GM03348 (cell line): ENCODE measurements around the gene PKLR.
"Not testable (repeated sequence)": the region's sequence is repeated elsewhere in the genome, so short reads cannot be mapped to it uniquely, and the experiment has no call there.

Experiments
- DNase-seq: peaks from one replicate; pipeline ENCODE4 v3.0.0; 2012; ENCODE audit warnings: low spot score

Gene PKLR

DNA sequence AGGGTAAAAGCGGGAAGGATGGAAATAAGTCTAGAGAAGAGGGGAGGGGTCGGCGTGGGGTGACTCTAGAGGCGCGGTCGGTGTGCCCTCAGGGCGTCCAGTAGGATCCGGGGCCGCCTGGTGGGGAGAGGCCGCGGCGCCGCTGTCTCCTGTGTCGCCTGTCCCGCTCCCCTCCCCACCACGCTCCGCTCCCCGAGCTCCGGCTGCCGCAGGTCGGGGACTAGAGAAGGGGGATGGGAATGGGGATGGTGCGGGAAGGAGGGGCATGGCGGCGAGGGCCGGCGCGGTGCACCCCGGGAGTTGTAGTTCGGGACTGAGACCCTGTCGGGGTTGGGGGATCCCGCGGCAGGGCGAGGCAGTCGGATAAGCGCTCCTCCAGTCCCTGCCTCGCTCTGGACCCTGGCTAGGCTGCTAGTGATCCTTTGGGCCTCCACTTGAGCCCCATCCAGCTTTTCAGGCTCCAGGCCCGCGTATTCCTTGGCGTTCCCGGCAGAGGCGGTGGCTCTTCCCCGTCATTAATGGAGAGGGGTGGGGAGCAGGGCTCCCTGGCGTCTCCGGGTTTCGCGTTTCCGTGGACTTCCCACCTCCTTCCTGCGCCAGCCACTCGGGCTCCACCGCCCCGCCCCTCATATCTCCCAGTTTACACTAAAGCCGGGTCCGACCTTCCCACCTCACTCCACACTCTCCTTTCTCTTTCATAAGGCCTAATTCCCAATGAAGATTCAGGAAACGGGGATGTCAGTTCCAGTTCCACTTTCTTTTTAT, 45.8 kb downstream of the PKLR start, which contains the start of gene ENTREP3:
Gene ENTREP3 (minus strand): TSS at position 241 of the 765 bp plus-strand sequence. CDS start 606 bp downstream, outside the sequence.
- peak; percentile 93 for DNase-seq

- peak; percentile 53 for DNase-seq
These were observed 46.5 kb downstream of the PKLR start for GRCh38 chr1:155254714-155255242.

- peak; percentile 33 for DNase-seq
These were observed 47.0 kb downstream of the PKLR start for GRCh38 chr1:155254228-155254713.

GRCh38 chr1:155253797-155254196, 47.4 kb downstream of the PKLR start:
- peak; percentile 11 for DNase-seq

- DNase-seq = no peak
These were observed 48.0 kb downstream of the PKLR start for GRCh38 chr1:155253208-155253607.

GRCh38 chr1:155251566-155251965, 49.7 kb downstream of the PKLR start:
- no peak for DNase-seq

- DNase-seq = peak; percentile 95
These were observed 50.4 kb downstream of the PKLR start for GRCh38 chr1:155250633-155251449.

- DNase-seq = no peak
These were observed 51.0 kb downstream of the PKLR start for GRCh38 chr1:155250246-155250632.

DNA sequence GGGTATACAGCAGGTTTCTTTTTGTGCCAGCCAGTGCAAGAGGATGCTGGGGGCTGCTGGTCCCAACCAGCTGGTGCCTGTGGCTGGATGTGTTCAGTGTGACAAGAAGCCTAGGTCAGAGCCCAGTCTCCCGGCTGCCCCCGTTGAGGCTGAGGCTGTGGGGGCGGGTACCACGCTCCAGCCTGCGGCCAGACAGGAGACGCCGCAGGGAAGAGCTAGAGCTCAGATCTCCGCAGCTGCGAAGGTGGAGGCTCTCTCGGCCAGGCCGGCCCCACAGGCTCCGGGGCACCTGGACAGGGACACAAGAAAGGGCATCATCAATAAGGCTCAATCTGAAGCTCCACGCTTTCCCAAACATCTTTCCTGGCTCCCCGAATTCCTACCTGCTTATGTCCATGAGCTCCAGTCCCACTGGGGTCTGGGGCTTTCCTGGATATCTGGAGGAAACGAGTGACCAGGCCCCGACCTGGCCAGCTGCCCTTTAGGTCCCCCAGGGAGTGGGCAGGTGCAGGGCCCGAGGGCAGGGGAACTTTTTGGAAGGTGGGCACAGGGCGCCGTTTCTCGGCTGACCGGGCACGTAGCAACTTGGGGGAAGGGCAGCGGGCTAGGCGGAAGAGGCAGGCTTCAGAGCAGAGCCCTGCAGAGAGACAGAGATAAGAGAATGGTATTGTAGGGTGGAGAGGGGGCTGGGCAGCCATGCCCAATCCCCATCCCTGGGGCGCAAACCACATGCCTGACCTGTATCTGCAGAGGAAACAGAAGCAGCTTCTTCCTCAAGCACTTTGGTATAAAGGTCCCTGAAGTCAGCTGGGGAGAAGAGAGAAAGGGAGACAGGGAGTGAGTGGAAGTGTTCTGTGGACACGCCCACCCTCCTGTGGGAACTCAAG, 53.3 kb downstream of the PKLR start:
- DNase-seq = no peak

DNA sequence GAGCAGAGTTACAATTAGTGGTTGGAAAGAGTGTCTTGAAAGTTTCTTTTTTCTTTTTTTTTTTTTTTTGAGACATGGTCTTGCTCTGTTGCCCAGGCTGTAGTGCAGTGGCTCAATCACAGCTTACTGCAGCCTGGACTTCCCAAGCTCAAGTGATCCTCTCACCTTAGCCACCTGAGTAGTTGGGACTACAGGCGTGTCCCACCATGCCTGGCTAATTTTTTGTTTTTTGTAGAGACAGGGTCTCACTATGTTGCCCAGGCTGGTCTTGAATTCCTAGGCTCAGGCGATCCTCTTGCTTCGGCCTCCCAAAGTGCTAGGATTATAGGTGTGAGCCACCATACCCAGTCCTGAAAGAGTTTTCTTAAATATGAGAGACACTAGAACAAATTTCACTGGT, 54.4 kb downstream of the PKLR start:
- not testable (repeated sequence) for DNase-seq

DNA sequence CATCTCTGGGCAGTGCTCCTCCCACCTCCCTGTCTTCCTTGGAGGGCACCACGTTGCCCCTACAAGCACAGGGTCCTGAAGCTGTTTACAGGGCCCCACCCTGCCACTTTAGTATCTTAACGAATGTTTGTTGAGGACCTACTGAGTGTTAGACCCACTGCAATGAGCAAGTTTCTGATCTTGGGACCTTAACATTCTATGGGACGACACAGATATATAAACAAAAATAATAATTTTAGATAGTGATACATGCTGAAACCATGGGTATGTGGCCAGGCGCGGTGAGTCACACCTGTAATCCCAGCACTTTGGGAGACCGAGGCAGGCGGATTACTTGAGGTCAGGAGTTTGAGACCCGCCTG, 56.1 kb downstream of the PKLR start:
- no peak for DNase-seq

GRCh38 chr1:155244368-155245162, 56.7 kb downstream of the PKLR start:
- DNase-seq = peak; percentile 94

GRCh38 chr1:155242805-155243358, 58.4 kb downstream of the PKLR start:
- DNase-seq = no peak

GRCh38 chr1:155241841-155242264, 59.4 kb downstream of the PKLR start:
- DNase-seq = no peak

- peak; percentile 79 for DNase-seq
These were observed 60.1 kb downstream of the PKLR start for GRCh38 chr1:155241069-155241679.
